ENCODE measurements around the gene CDK5RAP3.
A peak's percentile ranks its signal among the peaks of the same experiment; 100 is the strongest.

The CDK5RAP3 gene

GRCh38 chr17:48023400-48024148, 52.7 kb downstream of the CDK5RAP3 start:
- peak; percentile 91 for DNase-seq (ENCODE audit: low read depth, low spot score)

- DNase-seq (ENCODE audit: low read depth, low spot score): peak; percentile 72
These were observed 53.5 kb downstream of the CDK5RAP3 start for GRCh38 chr17:48024149-48025039.

- DNase-seq (ENCODE audit: low read depth, low spot score): peak; percentile 97
These were observed 54.4 kb downstream of the CDK5RAP3 start for GRCh38 chr17:48025040-48025903.

- DNase-seq (ENCODE audit: low read depth, low spot score): peak; percentile 88
These were observed 55.1 kb downstream of the CDK5RAP3 start for GRCh38 chr17:48025904-48026501.

- DNase-seq (ENCODE audit: low read depth, low spot score): peak; percentile 97
These were observed 55.8 kb downstream of the CDK5RAP3 start for GRCh38 chr17:48026502-48027321.

- no peak for DNase-seq (ENCODE audit: low read depth, low spot score)
These were observed 56.5 kb downstream of the CDK5RAP3 start for GRCh38 chr17:48027322-48027981.

GRCh38 chr17:48028736-48029135, 57.8 kb downstream of the CDK5RAP3 start:
- DNase-seq (ENCODE audit: low read depth, low spot score): no peak

- DNase-seq (ENCODE audit: low read depth, low spot score): no peak
These were observed 59.6 kb downstream of the CDK5RAP3 start for GRCh38 chr17:48030531-48030930.

Data from ELF-1 (cell line).